ENCODE results near the gene VSIG10.
"Not testable (repeated sequence)": the region's sequence is repeated elsewhere in the genome, so short reads cannot be mapped to it uniquely, and the experiment has no call there.

Gene VSIG10

DNA sequence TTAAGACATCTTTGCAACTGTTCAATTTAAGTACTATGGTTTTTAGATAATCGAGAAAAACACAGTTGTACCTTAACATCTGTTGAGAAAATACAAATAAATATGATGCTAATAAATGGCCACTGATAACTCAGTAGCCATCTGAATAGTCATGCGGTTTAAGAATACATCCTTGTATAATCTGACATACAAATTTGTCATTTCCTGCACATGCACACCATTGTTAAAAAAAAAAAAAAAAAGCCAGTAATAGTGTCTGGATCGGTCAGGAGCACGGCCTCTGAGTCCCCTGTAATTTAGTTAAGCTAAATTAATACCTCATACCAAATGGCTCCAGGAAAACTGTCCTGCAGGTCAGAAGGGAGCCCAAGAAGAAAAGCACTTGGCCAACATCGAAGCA is 70.5 kb downstream of the VSIG10 start:
- DNase-seq (ENCODE audit: low read depth in 2 of 2): no peak

DNA sequence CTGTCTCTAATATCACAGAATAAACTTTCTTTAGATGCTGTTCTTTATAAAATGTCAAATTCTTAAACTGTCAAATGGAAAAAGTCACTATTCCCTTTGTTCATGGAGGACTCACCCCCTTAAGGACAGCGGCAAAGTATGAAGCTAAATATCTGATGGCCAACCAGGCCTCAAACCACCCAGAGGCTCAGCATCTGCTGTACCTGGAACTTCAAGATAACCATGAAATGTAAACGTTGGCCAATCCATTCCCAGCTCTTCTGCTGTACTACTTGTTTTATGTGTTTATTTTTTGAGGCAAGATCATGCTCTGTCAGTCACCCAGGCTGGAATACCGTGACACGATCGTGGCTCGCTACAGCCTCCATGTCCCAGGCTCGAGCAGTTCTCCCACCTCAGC is 71.6 kb downstream of the VSIG10 start:
- DNase-seq (ENCODE audit: low read depth in 2 of 2): no peak

DNA sequence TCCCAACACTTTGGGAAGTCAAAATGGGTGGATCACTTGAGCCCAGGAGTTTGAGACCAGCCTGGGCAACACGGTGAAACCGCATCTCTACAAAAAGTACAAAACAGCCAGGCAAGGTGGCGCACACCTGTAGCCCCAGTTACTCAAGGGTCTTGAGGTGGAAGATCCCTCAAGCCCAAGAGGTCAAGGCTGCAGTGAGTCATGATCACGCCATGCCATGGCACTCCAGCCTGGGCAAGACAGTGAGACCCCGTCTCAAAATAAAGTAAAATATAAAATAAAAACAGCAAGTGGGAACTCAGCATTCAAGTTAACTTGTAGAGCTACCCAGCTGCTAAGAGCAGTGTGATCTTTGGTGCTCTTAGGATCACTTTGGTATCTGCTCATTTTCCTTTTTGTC is 74.6 kb downstream of the VSIG10 start:
- no peak for DNase-seq (ENCODE audit: low read depth in 2 of 2)

DNA sequence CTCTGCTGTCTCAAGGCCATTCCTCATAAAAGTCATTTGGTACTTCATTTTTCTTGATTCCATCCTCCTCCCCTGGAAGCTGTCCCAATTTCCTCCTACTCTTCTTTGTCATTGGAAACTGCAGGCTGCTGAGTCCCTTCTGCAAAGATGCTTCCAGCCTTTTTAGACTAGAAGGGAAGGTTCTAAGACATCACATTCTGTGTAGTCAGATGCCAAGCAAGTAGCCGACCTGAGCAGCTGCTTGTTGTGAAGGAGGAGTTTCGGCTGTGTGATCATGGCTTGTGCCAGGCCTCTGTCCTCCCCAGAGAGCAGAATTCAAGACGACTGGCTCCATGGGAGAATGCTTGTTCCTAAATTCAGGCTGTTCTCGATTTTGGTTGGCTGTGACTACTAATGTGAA is 78.6 kb downstream of the VSIG10 start:
- no peak for DNase-seq (ENCODE audit: low read depth in 2 of 2)

DNA sequence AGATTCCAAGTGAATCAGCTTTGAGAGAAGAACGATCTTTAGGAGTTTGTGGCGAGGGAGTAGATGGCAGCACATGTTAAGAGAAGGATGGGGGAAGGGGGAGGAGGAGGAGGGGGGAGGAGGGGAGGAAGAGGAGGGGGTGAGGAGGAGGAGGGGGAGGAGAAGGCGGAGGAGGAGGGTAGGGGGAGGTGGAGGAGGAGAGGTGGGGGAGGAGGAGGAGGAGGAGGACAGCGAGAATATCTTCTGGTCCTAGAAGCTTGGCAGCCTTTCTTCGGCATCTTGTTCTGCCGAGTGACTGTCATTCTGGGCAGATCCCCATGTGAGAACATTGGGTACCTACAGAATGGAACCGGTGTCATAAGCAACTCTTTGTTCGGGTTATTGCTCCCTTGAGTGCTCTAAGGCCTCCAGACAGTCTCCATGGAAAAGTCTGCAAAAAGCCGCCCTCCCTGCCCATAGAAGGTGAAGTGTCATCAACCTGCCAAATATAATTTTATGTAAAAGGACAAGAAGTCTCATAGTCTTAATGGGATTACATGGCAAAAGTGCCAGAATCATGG is 80.4 kb downstream of the VSIG10 start:
- DNase-seq (ENCODE audit: low read depth in 2 of 2): no peak

DNA sequence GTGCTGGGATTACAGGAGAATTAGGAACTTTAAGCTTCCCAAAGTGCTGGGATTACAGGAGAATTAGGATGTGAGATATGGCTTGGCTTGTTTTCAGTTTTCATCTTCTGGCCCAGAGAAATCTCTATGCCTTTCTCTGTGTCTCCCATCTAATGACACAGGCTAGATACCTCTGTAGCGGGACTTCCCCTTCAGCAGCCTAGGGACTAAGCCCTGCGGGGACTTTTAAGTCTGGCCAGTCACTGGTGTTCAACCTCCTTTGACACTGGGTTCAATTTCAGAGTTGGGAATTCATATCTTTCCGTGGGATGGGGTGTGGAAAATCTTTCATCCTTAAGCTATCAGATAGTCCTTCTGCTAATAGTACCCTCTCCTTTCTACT is 81.1 kb downstream of the VSIG10 start:
- no peak for DNase-seq (ENCODE audit: low read depth in 2 of 2)

DNA sequence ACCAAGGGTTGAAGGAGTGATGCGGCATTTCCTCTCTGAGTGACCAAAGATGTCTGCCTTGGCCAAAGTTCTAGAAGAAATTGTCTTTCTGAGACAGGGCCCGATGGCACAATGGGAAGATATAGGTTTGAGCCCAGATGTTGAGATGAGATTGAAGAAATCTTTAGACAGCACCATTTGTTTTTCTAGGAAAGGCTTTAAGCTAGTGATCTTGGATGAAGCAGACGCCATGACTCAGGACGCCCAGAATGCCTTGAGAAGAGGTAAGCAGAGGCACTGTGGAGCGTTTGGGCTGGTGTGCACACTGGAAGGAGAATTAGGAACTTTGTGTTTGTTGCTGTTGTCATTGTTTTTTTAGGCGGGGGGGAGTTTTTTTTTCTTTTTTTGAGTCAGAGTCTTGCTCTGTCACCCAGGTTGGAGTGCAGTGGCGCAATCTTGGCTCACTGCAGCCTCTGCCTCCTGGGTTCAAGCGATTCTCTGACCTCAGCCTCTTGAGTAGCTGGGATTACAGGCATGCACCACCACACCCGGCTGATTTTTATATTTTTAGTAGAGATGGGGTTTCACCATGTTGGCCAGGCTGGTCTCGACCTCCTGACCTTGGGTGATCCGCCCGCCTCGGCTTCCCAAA is 81.6 kb downstream of the VSIG10 start:
- DNase-seq (ENCODE audit: low read depth in 2 of 2): not testable (repeated sequence)

DNA sequence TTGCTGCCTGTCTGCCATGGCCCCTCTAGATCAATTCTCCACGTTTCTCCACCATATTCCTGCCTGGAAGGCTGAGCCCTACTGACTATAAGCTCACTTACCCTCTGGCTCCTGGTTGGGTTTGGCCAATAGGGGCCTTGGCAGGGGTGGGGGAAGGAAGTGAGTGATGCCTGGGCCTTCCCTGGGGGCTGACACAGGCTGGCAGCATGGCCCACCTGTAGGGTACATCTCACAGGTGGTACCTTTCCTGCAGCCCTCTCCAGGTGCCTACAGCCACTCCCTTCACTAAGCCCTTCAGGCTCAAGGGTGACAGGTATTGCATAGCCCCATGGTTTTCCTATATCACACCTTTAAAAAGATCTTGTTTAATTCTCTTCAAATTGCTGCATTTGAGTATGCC is 83.8 kb downstream of the VSIG10 start:
- no peak for DNase-seq (ENCODE audit: low read depth in 2 of 2)

DNA sequence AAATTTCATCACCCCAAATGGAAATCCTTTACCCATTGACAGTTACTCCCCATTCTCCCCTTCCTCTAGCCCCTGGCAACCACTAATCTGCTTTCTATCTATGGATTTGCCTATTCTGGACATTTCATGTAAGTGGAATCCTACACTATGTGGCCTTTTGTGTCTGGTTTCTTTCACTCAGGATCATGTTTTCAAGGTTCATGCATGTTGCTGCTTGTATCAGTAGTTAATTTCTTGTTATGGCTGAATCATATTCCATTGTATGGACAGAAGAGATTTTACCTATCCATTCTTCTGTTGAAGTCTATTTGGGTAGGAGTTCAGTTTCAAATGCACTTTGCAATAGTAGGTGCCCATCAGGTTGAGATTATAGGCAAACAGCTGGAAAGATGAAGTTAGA is 85.9 kb downstream of the VSIG10 start:
- no peak for DNase-seq (ENCODE audit: low read depth in 2 of 2)

DNA sequence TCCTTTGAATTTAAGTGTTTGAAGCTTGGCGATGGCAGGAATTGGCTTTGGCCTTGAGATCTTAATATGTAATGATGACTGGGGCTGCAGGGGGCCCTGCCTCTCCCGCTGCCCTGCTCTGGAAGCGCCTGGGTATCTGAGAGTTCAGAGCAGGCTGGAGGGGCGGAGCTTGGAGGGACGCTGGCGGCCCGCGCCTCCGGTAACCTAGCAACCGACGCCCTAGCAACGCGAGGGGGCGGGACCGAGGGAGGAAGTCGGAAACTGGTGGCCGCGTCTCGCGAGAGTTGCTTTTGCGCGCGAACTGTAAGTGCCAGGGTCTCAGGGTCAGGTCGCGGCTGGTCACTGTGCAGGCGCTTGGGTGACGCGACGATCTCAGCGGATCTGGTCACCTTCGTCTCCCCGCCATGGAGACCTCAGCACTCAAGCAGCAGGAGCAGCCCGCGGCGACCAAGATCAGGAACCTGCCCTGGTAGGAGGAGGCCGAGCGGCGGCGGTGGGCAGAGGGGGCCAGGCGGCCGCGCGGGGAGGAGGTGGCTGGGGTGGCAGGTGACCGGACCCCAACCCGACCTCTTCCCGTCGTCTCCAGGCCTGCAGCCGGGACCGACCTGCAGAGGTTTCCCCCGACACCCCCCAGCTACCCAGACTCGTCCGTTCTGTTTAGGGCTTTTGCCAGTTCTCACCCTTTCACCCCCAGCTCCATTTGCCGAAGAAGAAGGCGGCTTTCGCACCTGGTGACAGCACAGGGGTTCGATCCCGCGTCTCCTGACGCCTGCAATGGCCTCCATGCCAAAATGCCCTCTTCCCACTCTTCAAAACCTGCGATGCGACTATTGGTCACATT is 87.2 kb downstream of the VSIG10 start, which contains the start of gene RFC5:
RFC5 (plus strand) TSS at position 280 of the 841 bp plus-strand sequence; CDS start at position 405, 125 bp downstream.
- DNase-seq (ENCODE audit: low read depth in 2 of 2): peak; percentile 96 to 97

DNA sequence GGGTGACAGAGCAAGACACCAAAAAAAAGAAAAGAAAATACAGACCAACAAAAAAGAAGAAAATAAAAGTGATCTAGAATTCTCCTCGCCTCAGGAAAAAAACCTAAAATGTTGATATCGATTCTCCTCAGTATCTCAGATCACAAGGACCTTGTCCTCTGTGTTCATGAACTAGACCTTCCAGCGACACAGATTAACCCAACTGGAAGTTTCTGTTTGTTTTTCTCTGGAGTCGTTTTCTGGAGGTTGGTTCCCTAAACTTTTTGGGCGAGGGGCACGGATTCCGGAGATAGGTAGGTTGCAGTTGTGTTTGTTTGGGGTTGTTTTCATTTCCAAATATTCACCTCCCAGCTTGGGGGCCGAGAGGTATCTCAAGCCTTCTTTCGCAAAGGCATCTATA is 87.9 kb downstream of the VSIG10 start:
- DNase-seq (ENCODE audit: low read depth in 2 of 2): no peak

DNA sequence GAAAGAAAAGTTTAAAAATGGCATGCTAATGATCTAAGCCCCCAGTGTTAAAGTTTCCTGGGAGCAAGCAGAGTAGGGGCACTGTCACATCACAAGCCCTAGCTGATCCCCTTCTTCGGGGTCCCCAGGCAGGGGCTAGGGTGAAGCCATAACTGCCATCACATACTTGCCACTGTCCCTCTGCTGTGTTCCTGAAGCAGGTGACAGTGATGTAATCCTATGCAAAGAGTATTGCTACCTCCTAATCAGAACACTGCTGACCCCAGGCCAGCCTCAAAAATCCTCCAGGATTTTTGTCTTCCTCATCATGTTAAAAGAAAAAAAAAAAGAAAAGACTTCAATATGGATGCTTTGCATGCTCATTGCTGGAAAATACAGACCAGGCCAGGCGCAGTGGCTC is 88.5 kb downstream of the VSIG10 start:
- DNase-seq (ENCODE audit: low read depth in 2 of 2): no peak

Measured in activated CD8-positive, alpha-beta memory T cell treated with anti-CD3 and anti-CD28 coated beads for 4 hours (primary cell).